Measurements from ENCODE around the gene PPM1H.

DNA sequence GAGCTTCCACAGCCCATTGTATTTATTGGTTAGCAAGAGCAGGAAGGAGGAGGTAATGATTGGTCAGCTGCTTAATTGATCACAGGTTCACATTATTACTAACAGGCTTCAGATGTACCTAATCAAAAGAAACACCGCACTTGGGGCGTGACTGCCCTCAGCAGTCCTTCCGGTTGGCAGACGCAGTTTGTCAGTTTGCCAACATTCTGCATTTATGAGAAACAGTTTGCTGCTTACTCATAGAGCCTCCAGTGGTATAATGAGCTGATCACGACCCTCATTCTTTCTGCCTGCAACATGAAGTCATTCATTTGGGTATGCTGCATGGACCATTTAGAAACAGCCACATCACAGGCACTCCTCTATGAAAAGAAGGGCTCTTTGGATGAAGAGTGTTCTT, 42.5 kb upstream of the PPM1H start:
- TF ChIP-seq, protein P1, sequence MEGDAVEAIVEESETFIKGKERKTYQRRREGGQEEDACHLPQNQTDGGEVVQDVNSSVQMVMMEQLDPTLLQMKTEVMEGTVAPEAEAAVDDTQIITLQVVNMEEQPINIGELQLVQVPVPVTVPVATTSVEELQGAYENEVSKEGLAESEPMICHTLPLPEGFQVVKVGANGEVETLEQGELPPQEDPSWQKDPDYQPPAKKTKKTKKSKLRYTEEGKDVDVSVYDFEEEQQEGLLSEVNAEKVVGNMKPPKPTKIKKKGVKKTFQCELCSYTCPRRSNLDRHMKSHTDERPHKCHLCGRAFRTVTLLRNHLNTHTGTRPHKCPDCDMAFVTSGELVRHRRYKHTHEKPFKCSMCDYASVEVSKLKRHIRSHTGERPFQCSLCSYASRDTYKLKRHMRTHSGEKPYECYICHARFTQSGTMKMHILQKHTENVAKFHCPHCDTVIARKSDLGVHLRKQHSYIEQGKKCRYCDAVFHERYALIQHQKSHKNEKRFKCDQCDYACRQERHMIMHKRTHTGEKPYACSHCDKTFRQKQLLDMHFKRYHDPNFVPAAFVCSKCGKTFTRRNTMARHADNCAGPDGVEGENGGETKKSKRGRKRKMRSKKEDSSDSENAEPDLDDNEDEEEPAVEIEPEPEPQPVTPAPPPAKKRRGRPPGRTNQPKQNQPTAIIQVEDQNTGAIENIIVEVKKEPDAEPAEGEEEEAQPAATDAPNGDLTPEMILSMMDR (IDR thresholded peaks at IDR 0.05), result no peak
- TF ChIP-seq EZH2 (IDR thresholded peaks at IDR 0.05; ENCODE audit: borderline replicate concordance, insufficient read depth, low read depth, low read length, poor library complexity, severe bottlenecking), result no peak

Data from B cell (primary cell).